C4-2B (cell line): ENCODE measurements around the gene ALDH9A1.
"Not testable (repeated sequence)": the region's sequence is repeated elsewhere in the genome, so short reads cannot be mapped to it uniquely, and the experiment has no call there.

Experiments used
- H3K27ac ChIP-seq: fragments of 450-650 bp; 2 replicates; pipeline ENCODE4 v1.5.1; 2017
- ZFX ChIP-seq: fragments of 450-650 bp; IDR thresholded peaks from 2 replicates; pipeline ENCODE4 v1.6.1; 2017
- TF ChIP-seq, protein P1 (sequence below): fragments of 450-650 bp; conservative IDR thresholded peaks from 2 replicates; pipeline ENCODE4 v1.5.1; 2017; ENCODE audit warnings: mild to moderate bottlenecking

ALDH9A1 gene

DNA sequence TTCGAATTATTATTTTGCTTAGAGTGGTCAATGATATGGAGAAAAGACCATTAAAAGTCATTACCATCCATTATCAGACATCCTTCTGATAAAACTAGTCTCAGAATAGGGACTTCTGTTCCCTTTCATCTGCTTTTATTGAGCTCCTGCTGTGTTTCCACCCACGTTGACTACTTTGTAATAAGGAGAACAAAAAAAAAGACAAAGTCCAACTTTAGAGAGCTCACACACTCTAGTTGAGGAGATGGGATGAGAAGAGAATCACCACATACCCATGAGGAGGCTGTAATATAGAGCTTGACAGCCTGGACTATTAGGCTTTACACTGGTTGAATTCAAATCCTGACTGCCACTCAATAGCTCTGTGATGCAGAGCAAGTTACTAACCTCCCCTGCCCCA is 27.8 kb upstream of the ALDH9A1 start:
- TF ChIP-seq, protein P1, sequence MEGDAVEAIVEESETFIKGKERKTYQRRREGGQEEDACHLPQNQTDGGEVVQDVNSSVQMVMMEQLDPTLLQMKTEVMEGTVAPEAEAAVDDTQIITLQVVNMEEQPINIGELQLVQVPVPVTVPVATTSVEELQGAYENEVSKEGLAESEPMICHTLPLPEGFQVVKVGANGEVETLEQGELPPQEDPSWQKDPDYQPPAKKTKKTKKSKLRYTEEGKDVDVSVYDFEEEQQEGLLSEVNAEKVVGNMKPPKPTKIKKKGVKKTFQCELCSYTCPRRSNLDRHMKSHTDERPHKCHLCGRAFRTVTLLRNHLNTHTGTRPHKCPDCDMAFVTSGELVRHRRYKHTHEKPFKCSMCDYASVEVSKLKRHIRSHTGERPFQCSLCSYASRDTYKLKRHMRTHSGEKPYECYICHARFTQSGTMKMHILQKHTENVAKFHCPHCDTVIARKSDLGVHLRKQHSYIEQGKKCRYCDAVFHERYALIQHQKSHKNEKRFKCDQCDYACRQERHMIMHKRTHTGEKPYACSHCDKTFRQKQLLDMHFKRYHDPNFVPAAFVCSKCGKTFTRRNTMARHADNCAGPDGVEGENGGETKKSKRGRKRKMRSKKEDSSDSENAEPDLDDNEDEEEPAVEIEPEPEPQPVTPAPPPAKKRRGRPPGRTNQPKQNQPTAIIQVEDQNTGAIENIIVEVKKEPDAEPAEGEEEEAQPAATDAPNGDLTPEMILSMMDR, result no peak
- TF ChIP-seq ZFX, result no peak

DNA sequence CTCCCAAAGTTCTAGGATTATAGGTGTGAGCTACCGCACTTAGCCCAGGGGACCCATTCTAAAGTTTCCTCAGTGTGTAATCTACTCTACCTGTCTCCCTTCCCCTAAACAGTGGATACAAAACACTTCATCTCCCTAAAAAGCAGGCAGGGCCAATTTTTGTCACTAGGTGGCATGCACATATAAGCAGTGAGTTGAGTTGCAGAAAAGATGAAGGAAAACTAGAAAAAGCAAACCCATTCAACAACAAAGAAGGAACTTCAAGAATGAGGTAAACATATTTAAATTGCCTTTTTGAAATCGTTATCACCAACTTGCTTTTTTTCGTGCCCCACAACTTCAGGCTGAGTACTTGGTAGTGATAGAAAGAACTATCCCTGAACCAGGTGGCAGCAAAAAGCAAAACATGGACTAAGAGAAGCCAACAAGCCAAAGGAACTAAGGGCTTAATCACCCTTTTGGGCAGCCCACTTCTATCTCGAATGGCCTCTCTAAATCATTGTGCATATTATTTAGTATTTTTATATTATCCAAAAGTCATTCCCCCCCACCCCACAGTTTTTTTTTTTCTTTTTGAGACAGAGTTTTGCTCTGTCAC is 19.7 kb upstream of the ALDH9A1 start:
- TF ChIP-seq ZFX, result no peak
- TF ChIP-seq, protein P1, result peak; percentile 89
- no peak overlapping the region for H3K27ac ChIP-seq

More for the DNA sequence above, 27.8 kb upstream of the ALDH9A1 start:
- no peak overlapping the region for H3K27ac ChIP-seq

DNA sequence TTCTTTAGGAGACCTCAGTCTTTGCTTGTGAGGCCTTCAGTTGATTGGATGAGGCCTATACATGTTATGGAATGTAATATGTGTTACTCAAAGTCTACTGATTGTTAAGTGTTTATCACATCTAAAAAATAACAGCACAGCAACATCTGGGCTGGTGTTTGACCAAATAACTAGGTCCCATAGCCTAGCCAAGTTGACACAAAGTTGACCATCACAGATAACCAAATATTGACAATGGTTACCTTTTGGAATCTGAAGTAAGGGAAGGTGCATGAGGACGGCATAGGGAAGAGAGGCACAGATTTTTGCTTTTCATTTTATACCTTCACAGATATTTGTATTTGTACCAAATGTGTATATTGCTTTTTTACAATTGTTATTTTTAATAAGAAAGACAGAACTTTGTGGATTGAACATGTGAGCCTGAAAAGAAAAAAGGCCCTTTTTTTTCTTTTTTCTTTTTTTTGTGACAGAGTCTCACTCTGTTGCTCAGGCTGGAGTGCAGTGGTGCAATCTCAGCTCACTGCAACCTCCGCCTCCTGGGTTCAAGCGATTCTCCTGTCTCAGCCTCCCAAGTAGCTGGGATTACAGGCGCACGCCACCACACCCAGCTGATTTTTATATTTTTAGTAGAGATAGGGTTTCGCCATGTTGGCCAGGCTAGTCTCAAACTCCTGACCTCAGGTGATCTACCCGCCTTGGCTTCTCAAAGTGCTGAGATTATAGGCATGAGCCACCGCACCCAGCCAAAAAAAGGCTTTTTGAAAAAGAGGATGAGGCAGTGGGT is 18.1 kb upstream of the ALDH9A1 start:
- H3K27ac ChIP-seq, result not testable (repeated sequence)

DNA sequence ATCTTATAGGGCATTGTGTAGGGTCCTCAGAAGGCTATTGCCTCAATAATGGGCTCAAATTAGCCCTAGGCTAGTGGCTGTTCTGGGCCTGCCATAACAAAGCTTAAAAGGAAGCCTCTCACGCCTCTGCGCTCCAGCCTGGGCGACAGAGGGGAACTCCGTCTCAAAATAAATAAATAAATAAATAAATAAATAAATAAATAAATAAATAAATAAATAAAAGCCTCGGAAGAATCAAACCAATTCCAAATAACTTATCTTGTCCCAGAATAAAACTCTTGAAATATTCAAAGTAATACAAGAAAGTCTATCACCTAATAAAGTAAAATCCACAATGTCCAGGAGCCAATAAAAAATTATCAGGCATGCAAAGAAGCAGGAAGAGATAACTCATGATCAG is 14.4 kb upstream of the ALDH9A1 start:
- no peak overlapping the region for H3K27ac ChIP-seq
- TF ChIP-seq, protein P1, result no peak
- TF ChIP-seq ZFX, result no peak

DNA sequence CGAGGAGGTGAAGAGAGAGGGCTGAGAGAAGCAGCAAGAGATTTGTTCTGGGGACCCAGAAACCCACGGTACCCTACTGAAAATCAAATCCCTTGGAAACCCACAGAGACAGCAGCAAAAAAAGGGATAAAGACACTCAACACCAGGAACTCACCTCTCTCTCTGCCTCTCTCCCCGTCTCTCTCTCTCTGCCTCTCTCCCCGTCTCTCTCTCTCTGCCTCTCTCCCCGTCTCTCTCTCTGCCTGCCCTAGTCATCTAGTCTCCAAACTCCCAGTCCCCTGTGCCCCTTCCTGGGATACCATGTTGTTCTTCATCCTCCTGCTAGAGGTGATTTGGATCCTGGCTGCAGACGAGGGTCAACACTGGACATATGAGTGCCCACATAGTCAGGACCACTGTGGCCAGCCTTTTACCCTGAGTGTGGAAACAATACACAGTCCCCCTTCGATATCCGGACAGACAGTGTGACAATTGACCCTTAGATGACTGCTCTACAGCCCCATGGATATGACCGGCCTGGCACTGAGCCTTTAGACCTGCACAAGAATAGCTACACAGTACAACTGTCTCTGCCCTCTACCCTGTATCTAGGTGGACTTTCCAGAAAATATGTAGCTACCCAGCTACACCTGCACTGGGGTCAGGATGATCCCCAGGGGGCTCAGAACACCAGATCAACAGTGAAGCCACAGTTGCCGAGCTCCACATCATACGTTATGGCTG is 9.8 kb upstream of the ALDH9A1 start:
- TF ChIP-seq, protein P1, result no peak
- TF ChIP-seq ZFX, result no peak
- no peak overlapping the region for H3K27ac ChIP-seq

DNA sequence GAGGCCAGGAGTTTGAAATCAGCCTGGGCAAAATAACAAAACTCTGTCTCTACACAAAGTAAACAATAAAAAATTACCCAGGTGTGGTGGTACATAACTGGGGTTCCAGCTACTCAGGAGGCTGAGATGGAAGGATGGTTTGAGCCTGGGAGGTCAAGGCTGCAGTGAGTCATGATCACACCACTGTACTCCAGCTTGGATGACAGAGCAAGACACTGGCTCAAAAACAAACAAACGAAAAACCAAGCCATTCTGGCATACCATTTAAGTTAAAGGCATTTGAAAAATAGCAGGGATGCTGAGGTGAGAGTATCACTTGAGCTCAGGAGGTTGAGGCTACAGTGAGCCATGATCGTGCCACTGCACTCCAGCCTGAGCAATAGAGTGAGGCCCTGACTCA is 5.3 kb upstream of the ALDH9A1 start:
- TF ChIP-seq, protein P1, result no peak
- no peak for TF ChIP-seq ZFX
- no peak overlapping the region for H3K27ac ChIP-seq

DNA sequence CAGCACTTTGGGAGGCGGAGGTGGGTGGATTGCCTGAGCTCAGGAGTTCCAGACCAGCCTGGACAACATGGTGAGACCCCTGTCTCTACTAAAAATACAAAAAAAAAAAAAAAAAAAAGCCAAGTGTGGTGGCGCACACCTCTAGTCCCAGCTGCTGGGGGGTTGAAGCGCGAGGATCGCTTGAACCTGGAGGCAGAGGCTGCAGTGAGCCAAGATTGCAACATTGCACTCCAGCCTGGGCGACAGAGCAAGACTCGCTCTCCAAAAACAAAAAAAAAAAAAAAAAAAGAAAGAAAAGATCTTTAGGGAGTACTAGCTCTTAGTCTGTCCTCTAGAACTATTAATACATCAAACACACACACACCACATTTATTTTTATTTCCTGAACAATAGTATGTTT is 3.6 kb upstream of the ALDH9A1 start:
- not testable (repeated sequence) for H3K27ac ChIP-seq

DNA sequence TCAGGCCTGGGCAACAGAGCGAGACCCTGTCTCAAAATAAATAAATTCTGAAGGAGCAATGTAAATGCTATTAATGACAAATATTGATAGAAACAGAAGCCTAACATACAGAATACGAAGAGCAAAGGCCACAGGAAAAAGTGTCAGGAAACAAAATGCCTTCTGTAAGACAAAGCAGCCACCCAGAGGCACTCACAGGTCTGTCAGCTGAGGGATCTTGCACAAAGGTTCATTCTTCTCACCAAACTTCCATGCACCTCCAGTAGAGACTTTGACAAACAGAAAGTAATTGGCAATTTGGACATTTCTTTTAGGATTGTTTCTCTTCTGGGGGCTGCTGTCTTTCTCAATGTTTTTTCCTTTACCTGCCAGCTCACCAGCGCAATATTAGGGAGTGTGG is 1.2 kb upstream of the ALDH9A1 start:
- H3K27ac ChIP-seq, result no peak overlapping the region
- no peak for TF ChIP-seq ZFX
- TF ChIP-seq, protein P1, result no peak
